IPS-NIHi7 (cell line): ENCODE results near the gene ORMDL3.
"Not testable (repeated sequence)": the region's sequence is repeated elsewhere in the genome, so short reads cannot be mapped to it uniquely, and the experiment has no call there.

Experiments
- DNase-seq: peaks from one replicate; pipeline ENCODE4 v3.0.0; 2012; ENCODE audit warnings: mixed read lengths; ENCODE audit errors: extremely low spot score

Gene ORMDL3

GRCh38 chr17:39950871-39951348 is 23.5 kb upstream of the ORMDL3 start:
- DNase-seq, result no peak

GRCh38 chr17:39949028-39949427 is 21.6 kb upstream of the ORMDL3 start:
- no peak for DNase-seq

- DNase-seq, result not testable (repeated sequence)
Observed at GRCh38 chr17:39948489-39948828, 21.1 kb upstream of the ORMDL3 start.

- DNase-seq, result no peak
Observed at GRCh38 chr17:39946551-39947330, 19.3 kb upstream of the ORMDL3 start.

- no peak for DNase-seq
Observed at GRCh38 chr17:39944393-39944711, 17.0 kb upstream of the ORMDL3 start.

- no peak for DNase-seq
Observed at GRCh38 chr17:39943702-39944392, 16.4 kb upstream of the ORMDL3 start.

- no peak for DNase-seq
Observed at GRCh38 chr17:39939588-39940419, 12.4 kb upstream of the ORMDL3 start.

GRCh38 chr17:39939106-39939505 is 11.7 kb upstream of the ORMDL3 start:
- no peak for DNase-seq

- no peak for DNase-seq
Observed at GRCh38 chr17:39938140-39938869, 10.9 kb upstream of the ORMDL3 start.

GRCh38 chr17:39937447-39937846 is 10.0 kb upstream of the ORMDL3 start:
- no peak for DNase-seq

GRCh38 chr17:39935909-39936308 is 8.5 kb upstream of the ORMDL3 start:
- DNase-seq, result no peak

- DNase-seq, result no peak
Observed at GRCh38 chr17:39934324-39934723, 6.9 kb upstream of the ORMDL3 start.

GRCh38 chr17:39933912-39934311 is 6.5 kb upstream of the ORMDL3 start:
- no peak for DNase-seq

GRCh38 chr17:39929646-39930407 is 2.4 kb upstream of the ORMDL3 start:
- DNase-seq, result no peak

- DNase-seq, result no peak
Observed at GRCh38 chr17:39928858-39929645, 1.7 kb upstream of the ORMDL3 start.

- peak; percentile 74 for DNase-seq
Observed at GRCh38 chr17:39927929-39928857, 792 bp upstream of the ORMDL3 start.

GRCh38 chr17:39926588-39927100 is 757 bp downstream of the ORMDL3 start:
- peak; percentile 72 for DNase-seq

- DNase-seq, result no peak
Observed at GRCh38 chr17:39926135-39926587, 1.2 kb downstream of the ORMDL3 start.
